Skeletal muscle tissue (tissue), 4 donors: ENCODE results near the gene NRN1L. TPM values are rescaled to one million over a fixed set of nuclear protein-coding genes. Genes with fewer than 3 reads are reported as not detected.
A peak's percentile ranks its signal among the peaks of the same experiment; 100 is the strongest.

ENCODE experiments used
- H3K27ac ChIP-seq: one replicate; pipeline ENCODE4 v1.7.0; 2013; ENCODE audit warnings: mild to moderate bottlenecking, low read depth, low read length, inconsistent platforms
- H3K27me3 ChIP-seq, 3 donors: one replicate each; pipeline ENCODE4 v1.7.0; 2013; ENCODE audit warnings: low read length in 3 of 3; ENCODE audit not compliant: control insufficient read depth in 3 of 3, insufficient read depth in 3 of 3
- H3K36me3 ChIP-seq, 3 donors: one replicate each; pipeline ENCODE4 v1.7.0; 2013; ENCODE audit warnings: low read length in 3 of 3; ENCODE audit not compliant: control insufficient read depth in 3 of 3, insufficient read depth in 3 of 3
- H3K4me1 ChIP-seq, 3 donors: one replicate each; pipeline ENCODE4 v1.7.0; 2013; ENCODE audit warnings: low read length in 3 of 3, mild to moderate bottlenecking in 3 of 3; ENCODE audit not compliant: control insufficient read depth in 3 of 3, insufficient read depth in 3 of 3
- H3K4me3 ChIP-seq, 3 donors: one replicate each; pipeline ENCODE4 v1.7.0; 2013; ENCODE audit warnings: low read length in 3 of 3
- H3K9ac ChIP-seq, 3 donors: one replicate each; pipeline ENCODE4 v1.7.0; 2013; ENCODE audit warnings: low read length in 3 of 3, mild to moderate bottlenecking in 3 of 3, moderate library complexity in 2 of 3, low read depth in 1 of 3
- H3K9me3 ChIP-seq, 3 donors: one replicate each; pipeline ENCODE4 v1.7.0; 2013; ENCODE audit warnings: low read length in 3 of 3; ENCODE audit not compliant: control insufficient read depth in 3 of 3
- total RNA-seq: library from RNA; depleted of rRNA; stranded (reverse); fragments of >200 nt; gene quantifications from one replicate; pipeline ENCODE4 v1.2.3, GENCODE V29; 2014
- donor health status: Osteomylitis.

Gene NRN1L
- total RNA-seq, 1 donor from 2014 or later: 1.0 TPM

DNA sequence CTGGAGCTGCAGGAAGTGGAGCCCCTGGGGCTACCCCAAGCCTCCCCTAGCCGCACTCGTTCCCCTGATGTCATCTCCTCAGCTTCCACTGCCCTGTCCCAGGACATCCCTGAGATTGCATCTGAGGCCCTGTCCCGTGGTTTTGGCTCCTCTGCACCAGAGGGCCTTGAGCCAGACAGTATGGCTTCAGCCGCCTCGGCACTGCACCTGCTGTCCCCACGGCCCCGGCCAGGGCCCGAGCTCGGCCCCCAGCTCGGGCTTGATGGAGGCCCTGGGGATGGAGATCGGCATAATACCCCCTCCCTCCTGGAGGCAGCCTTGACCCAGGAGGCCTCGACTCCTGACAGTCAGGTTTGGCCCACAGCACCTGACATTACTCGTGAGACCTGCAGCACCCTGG, 4.1 kb upstream of the NRN1L start:
- peak overlapping the region in 1 of 3 donors; percentile 32 for H3K4me3 ChIP-seq
- peaks cover 77 to 81% (median 81%) of the 10 kb centered on the region in 3 donors for H3K36me3 ChIP-seq
- no peaks in the 10 kb centered on the region for H3K27me3 ChIP-seq
- H3K4me1 ChIP-seq: peaks cover 57 to 72% (median 64%) of the 10 kb centered on the region in 3 donors
- H3K9ac ChIP-seq: peak overlapping the region; percentile 46 to 87 (median 87)
- peak overlapping the region; percentile 99 for H3K27ac ChIP-seq
- H3K9me3 ChIP-seq: no peaks in the 10 kb centered on the region

- peaks cover 70 to 82% (median 77%) of the 10 kb centered on the region in 3 donors for H3K36me3 ChIP-seq
Measured at GRCh38 chr16:67881621-67882161, 3.0 kb upstream of the NRN1L start.

DNA sequence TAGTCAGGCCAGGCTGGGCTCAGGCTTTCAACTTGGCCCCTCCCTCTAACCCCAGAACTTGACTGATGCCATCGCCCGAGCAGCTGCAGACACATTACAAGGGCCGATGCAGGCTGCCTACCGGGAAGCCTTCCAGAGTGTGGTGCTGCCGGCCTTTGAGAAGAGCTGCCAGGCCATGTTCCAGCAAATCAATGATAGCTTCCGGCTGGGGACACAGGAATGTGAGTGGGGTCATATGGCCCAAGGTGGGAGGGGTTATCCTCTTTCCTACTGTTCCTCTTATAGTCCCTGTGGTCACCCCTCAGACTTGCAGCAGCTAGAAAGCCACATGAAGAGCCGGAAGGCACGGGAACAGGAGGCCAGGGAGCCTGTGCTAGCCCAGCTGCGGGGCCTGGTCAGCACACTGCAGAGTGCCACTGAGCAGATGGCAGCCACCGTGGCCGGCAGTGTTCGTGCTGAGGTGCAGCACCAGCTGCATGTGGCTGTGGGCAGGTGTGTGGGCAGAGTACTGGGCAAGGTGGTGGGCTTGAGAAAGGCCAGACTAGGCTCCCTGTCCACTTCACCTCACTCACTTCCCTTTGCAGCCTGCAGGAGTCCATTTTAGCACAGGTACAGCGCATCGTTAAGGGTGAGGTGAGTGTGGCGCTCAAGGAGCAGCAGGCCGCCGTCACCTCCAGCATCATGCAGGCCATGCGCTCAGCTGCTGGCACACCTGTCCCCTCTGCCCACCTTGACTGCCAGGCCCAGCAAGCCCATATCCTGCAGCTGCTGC, 2.1 kb upstream of the NRN1L start:
- H3K27me3 ChIP-seq: no peaks in the 10 kb centered on the region
- peak overlapping the region; percentile 85 to 87 (median 87) for H3K9ac ChIP-seq
- peaks cover 51 to 61% (median 57%) of the 10 kb centered on the region in 3 donors for H3K4me1 ChIP-seq
- no peaks in the 10 kb centered on the region for H3K9me3 ChIP-seq
- peak overlapping the region; percentile 23 to 70 (median 62) for H3K4me3 ChIP-seq
- peaks cover 61 to 74% (median 68%) of the 10 kb centered on the region in 3 donors for H3K36me3 ChIP-seq
- H3K27ac ChIP-seq: peak overlapping the region; percentile 99

More at GRCh38 chr16:67881621-67882161, 3.0 kb upstream of the NRN1L start:
- Histone ChIP-seq H3K27me3 (no peaks in the 10 kb centered on the region), H3K9me3 (no peaks in the 10 kb centered on the region), H3K4me3 (peak overlapping the region; percentile 3 to 57 (median 56)), H3K9ac (peak overlapping the region; percentile 85 to 87 (median 87)), H3K4me1 (peaks cover 51 to 61% (median 57%) of the 10 kb centered on the region in 3 donors), H3K27ac (peak overlapping the region; percentile 99)

- H3K4me3 ChIP-seq: peak overlapping the region; percentile 23 to 70 (median 62)
- no peaks in the 10 kb centered on the region for H3K27me3 ChIP-seq
- H3K9ac ChIP-seq: peak overlapping the region; percentile 58 to 87 (median 69)
- H3K36me3 ChIP-seq: peaks cover 54 to 66% (median 60%) of the 10 kb centered on the region in 3 donors
- peak overlapping the region; percentile 99 for H3K27ac ChIP-seq
- peaks cover 51 to 61% (median 57%) of the 10 kb centered on the region in 3 donors for H3K4me1 ChIP-seq
- H3K9me3 ChIP-seq: no peaks in the 10 kb centered on the region
Measured at GRCh38 chr16:67883146-67883871, 1.4 kb upstream of the NRN1L start.

GRCh38 chr16:67883872-67884261, 818 bp upstream of the NRN1L start:
- Histone ChIP-seq H3K4me1 (peaks cover 51 to 61% (median 57%) of the 10 kb centered on the region in 3 donors), H3K27ac (peak overlapping the region; percentile 99), H3K9ac (peak overlapping the region; percentile 3 to 87 (median 58)), H3K4me3 (no peak overlapping the region), H3K36me3 (peaks cover 48 to 61% (median 55%) of the 10 kb centered on the region in 3 donors), H3K27me3 (no peaks in the 10 kb centered on the region), H3K9me3 (no peaks in the 10 kb centered on the region)

GRCh38 chr16:67885545-67885944, 860 bp downstream of the NRN1L start:
- Histone ChIP-seq H3K9ac (peak overlapping the region in 2 of 3 donors; percentile 58 to 87), H3K9me3 (no peaks in the 10 kb centered on the region), H3K36me3 (peaks cover 32 to 44% (median 38%) of the 10 kb centered on the region in 3 donors), H3K4me3 (no peak overlapping the region), H3K4me1 (peaks cover 42 to 47% (median 46%) of the 10 kb centered on the region in 3 donors), H3K27ac (peak overlapping the region; percentile 99), H3K27me3 (no peaks in the 10 kb centered on the region)

GRCh38 chr16:67885976-67886375, 1.3 kb downstream of the NRN1L start:
- H3K9ac ChIP-seq: peak overlapping the region in 1 of 3 donors; percentile 33
- H3K36me3 ChIP-seq: peaks cover 27 to 40% (median 34%) of the 10 kb centered on the region in 3 donors
- peak overlapping the region; percentile 99 for H3K27ac ChIP-seq
- H3K4me1 ChIP-seq: peaks cover 37 to 42% (median 42%) of the 10 kb centered on the region in 3 donors
- no peaks in the 10 kb centered on the region for H3K27me3 ChIP-seq
- no peak overlapping the region for H3K4me3 ChIP-seq
- no peaks in the 10 kb centered on the region for H3K9me3 ChIP-seq

- H3K4me3 ChIP-seq: no peak overlapping the region
- H3K9ac ChIP-seq: peak overlapping the region in 1 of 3 donors; percentile 33
- no peak overlapping the region for H3K27ac ChIP-seq
- peaks cover 33 to 38% (median 38%) of the 10 kb centered on the region in 3 donors for H3K4me1 ChIP-seq
- H3K9me3 ChIP-seq: no peaks in the 10 kb centered on the region
- H3K36me3 ChIP-seq: peaks cover 23 to 35% (median 30%) of the 10 kb centered on the region in 3 donors
- no peaks in the 10 kb centered on the region for H3K27me3 ChIP-seq
Measured at GRCh38 chr16:67886387-67886786, 1.7 kb downstream of the NRN1L start.

DNA sequence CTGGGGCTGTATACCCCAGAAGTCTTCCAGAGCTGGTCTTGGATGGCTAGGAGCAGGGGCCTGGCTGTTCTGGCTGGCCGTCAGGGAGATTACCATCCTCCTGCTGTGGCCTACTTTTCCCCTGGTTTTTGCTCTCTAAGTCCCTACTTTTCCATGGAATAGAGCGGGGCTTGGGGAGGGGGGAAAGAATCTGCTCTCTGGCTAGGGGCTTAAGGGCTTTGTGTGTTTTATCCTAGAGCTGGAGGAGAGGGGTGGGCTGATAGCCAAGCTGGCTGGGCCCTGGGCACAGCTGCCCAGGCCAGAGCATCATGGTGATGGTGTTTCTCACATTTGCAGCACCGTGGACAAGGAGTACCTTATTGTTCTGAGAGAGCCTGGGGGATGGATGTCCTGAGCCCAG, 3.6 kb downstream of the NRN1L start:
- Histone ChIP-seq H3K9ac (no peak overlapping the region), H3K36me3 (peaks cover 12 to 21% (median 14%) of the 10 kb centered on the region in 3 donors), H3K4me3 (no peak overlapping the region), H3K4me1 (peaks cover 18 to 25% (median 21%) of the 10 kb centered on the region in 3 donors), H3K27me3 (no peaks in the 10 kb centered on the region), H3K9me3 (no peaks in the 10 kb centered on the region), H3K27ac (no peak overlapping the region)
